OCI-LY7 (cell line): Measurements from ENCODE around the gene PSG5.
"Not testable (repeated sequence)": the region's sequence is repeated elsewhere in the genome, so short reads cannot be mapped to it uniquely, and the experiment has no call there.

ENCODE experiments used
- EZH2phosphoT487 ChIP-seq: fragments of 200-600 bp; sonication (generic); IDR thresholded peaks from 2 replicates; pipeline ENCODE4 v1.6.1; 2018; ENCODE audit warnings: low read depth, borderline replicate concordance, mild to moderate bottlenecking, mixed run types, antibody characterized with exemption, low read length, moderate library complexity, mixed read lengths
- TF ChIP-seq, protein P1 (sequence below): fragments of 200-600 bp; sonication (generic); conservative IDR thresholded peaks from 2 replicates; pipeline ENCODE4 v1.5.1; 2014; ENCODE audit warnings: mild to moderate bottlenecking, antibody characterized with exemption, low read length, moderate library complexity, mixed read lengths

DNA sequence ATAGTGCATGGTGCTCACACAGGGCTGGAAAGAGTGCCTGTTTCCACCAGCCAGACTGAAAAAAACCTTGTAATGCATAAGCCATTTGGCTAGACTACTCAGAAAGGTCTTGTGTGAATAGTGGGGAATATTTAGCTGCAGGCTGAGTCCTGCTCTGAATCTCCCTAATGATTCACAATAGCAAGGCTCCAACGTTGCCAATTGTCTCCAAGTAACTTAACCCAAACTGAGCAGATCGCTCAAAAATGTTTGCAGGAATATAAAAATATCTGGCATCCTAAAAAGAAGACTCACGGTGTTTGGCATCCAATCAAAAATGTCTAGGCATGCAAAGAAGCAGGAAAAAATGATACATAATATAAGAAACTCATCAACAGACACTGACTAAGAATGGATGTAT lies 59.0 kb downstream of the PSG5 start:
- TF ChIP-seq, protein P1, sequence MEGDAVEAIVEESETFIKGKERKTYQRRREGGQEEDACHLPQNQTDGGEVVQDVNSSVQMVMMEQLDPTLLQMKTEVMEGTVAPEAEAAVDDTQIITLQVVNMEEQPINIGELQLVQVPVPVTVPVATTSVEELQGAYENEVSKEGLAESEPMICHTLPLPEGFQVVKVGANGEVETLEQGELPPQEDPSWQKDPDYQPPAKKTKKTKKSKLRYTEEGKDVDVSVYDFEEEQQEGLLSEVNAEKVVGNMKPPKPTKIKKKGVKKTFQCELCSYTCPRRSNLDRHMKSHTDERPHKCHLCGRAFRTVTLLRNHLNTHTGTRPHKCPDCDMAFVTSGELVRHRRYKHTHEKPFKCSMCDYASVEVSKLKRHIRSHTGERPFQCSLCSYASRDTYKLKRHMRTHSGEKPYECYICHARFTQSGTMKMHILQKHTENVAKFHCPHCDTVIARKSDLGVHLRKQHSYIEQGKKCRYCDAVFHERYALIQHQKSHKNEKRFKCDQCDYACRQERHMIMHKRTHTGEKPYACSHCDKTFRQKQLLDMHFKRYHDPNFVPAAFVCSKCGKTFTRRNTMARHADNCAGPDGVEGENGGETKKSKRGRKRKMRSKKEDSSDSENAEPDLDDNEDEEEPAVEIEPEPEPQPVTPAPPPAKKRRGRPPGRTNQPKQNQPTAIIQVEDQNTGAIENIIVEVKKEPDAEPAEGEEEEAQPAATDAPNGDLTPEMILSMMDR, result not testable (repeated sequence)
- TF ChIP-seq EZH2phosphoT487, result not testable (repeated sequence)
